Measurements from ENCODE around the gene UNKL. TPM values are rescaled to one million over a fixed set of nuclear protein-coding genes. Genes with fewer than 3 reads are reported as not detected.

UNKL gene
- total RNA-seq, 1 experiment from 2014 or later, result 31.6 TPM

GRCh38 chr16:1375741-1376410 lies 38.6 kb downstream of the UNKL start:
- DNase-seq (ENCODE audit: low spot score), result no peak

GRCh38 chr16:1375298-1375640 lies 39.2 kb downstream of the UNKL start:
- DNase-seq (ENCODE audit: low spot score), result no peak

- no peak for DNase-seq (ENCODE audit: low spot score)
Measured at GRCh38 chr16:1374418-1375297, 39.8 kb downstream of the UNKL start.

GRCh38 chr16:1372292-1372950 lies 42.1 kb downstream of the UNKL start:
- no peak for DNase-seq (ENCODE audit: low spot score)

- no peak for DNase-seq (ENCODE audit: low spot score)
Measured at GRCh38 chr16:1371054-1371978, 43.2 kb downstream of the UNKL start.

- no peak for DNase-seq (ENCODE audit: low spot score)
Measured at GRCh38 chr16:1367486-1368174, 46.9 kb downstream of the UNKL start.

- DNase-seq (ENCODE audit: low spot score), result no peak
Measured at GRCh38 chr16:1366712-1367299, 47.7 kb downstream of the UNKL start.

GRCh38 chr16:1366060-1366711 lies 48.3 kb downstream of the UNKL start:
- DNase-seq (ENCODE audit: low spot score), result no peak

GRCh38 chr16:1364510-1364909 lies 50.0 kb downstream of the UNKL start:
- no peak for DNase-seq (ENCODE audit: low spot score)

- DNase-seq (ENCODE audit: low spot score), result no peak
Measured at GRCh38 chr16:1363501-1364041, 50.9 kb downstream of the UNKL start.

- no peak for DNase-seq (ENCODE audit: low spot score)
Measured at GRCh38 chr16:1362807-1363206, 51.7 kb downstream of the UNKL start.

- no peak for DNase-seq (ENCODE audit: low spot score)
Measured at GRCh38 chr16:1361685-1362360, 52.7 kb downstream of the UNKL start.

GRCh38 chr16:1357906-1358566 lies 56.5 kb downstream of the UNKL start:
- DNase-seq (ENCODE audit: low spot score), result peak; percentile 41

GRCh38 chr16:1356061-1356900 lies 58.2 kb downstream of the UNKL start:
- no peak for DNase-seq (ENCODE audit: low spot score)

- DNase-seq (ENCODE audit: low spot score), result no peak
Measured at GRCh38 chr16:1355591-1355990, 58.9 kb downstream of the UNKL start.

GRCh38 chr16:1354815-1355540 lies 59.5 kb downstream of the UNKL start:
- DNase-seq (ENCODE audit: low spot score), result no peak

Data from A172 (cell line).